Suprapubic skin (tissue), 4 donors: ENCODE data around the gene NR1H3. TPM values are rescaled to one million over a fixed set of nuclear protein-coding genes. Genes with fewer than 3 reads are reported as not detected.
"Not testable (repeated sequence)": the region's sequence is repeated elsewhere in the genome, so short reads cannot be mapped to it uniquely, and the experiment has no call there.

Experiments used
- DNase-seq, 2 donors: peaks; one replicate each; pipeline ENCODE4 v3.0.0-alpha.2; 2019; ENCODE audit warnings: low spot score in 2 of 2
- H3K27ac ChIP-seq: fragments of 200-600 bp; sonication (generic); one replicate; pipeline ENCODE4 v1.5.1; 2019
- H3K27me3 ChIP-seq: fragments of 200-600 bp; sonication (generic); one replicate; pipeline ENCODE4 v1.5.1; 2019
- H3K36me3 ChIP-seq: fragments of 200-600 bp; sonication (generic); one replicate; pipeline ENCODE4 v1.5.1; 2019
- H3K4me1 ChIP-seq: fragments of 200-600 bp; sonication (generic); one replicate; pipeline ENCODE4 v1.5.1; 2019
- H3K4me3 ChIP-seq: fragments of 200-600 bp; sonication (generic); one replicate; pipeline ENCODE4 v1.5.1; 2019; ENCODE audit warnings: mild to moderate bottlenecking
- H3K9me3 ChIP-seq: fragments of 200-600 bp; sonication (generic); one replicate; pipeline ENCODE4 v1.5.1; 2019
- CTCF ChIP-seq, 2 donors: fragments of 200-600 bp in 1 of 2; fragments of 450-650 bp in 1 of 2; sonication (generic) in 1 of 2; IDR thresholded peaks; one replicate each; pipeline ENCODE4 v1.5.1; 2016 to 2019; ENCODE audit warnings: antibody characterized with exemption in 2 of 2, mild to moderate bottlenecking in 1 of 2, moderate library complexity in 1 of 2
- EP300 ChIP-seq: sonication (generic); formaldehyde crosslinking; IDR thresholded peaks from one replicate; pipeline ENCODE4 v1.6.1; 2017; ENCODE audit warnings: antibody characterized with exemption
- POLR2A ChIP-seq, 2 donors: fragments of 450-650 bp; IDR thresholded peaks; one replicate each; pipeline ENCODE4 v1.6.1; 2017; ENCODE audit warnings: antibody characterized with exemption in 2 of 2, mild to moderate bottlenecking in 2 of 2, moderate library complexity in 2 of 2
- POLR2AphosphoS5 ChIP-seq, 3 donors: sonication (generic); formaldehyde crosslinking; IDR thresholded peaks; one replicate each; pipeline ENCODE4 v1.6.1; 2017; ENCODE audit warnings: antibody characterized with exemption in 3 of 3
- WGBS: methylation state at CpG from one replicate; pipeline ENCODE4 v1.1.5; 2018; 5-methylcytosine and 5-hydroxymethylcytosine counted together
- total RNA-seq, 4 donors: library from RNA; depleted of rRNA; stranded (reverse); fragments of >200 nt; gene quantifications; one replicate each; pipeline ENCODE4 v1.1.0, GENCODE V29; 2016

NR1H3 gene
- 10 to 100 TPM; 17.5 to 27.0 (median 25.0) TPM for total RNA-seq

- peak within 1 kb of the TSS; percentile 41 for H3K4me3 ChIP-seq
- no peaks in the 10 kb centered on the region for H3K27me3 ChIP-seq
- no peak for TF ChIP-seq EP300
- TF ChIP-seq CTCF (IDR thresholded peaks at IDR 0.05), result peak; percentile 39 to 54
- TF ChIP-seq POLR2A (IDR thresholded peaks at IDR 0.05), result no peak
- TF ChIP-seq POLR2AphosphoS5 (IDR thresholded peaks at IDR 0.05), result no peak
- DNase-seq, result peak; percentile 91 to 92
- no peaks in the 10 kb centered on the region for H3K9me3 ChIP-seq
- H3K27ac ChIP-seq, result peak within 1 kb of the TSS; percentile 76
- peaks cover 58% of the 10 kb centered on the region for H3K4me1 ChIP-seq
- WGBS, result 7% methylated on average over 14 of the region's 15 CpGs
- H3K36me3 ChIP-seq, result peaks cover 5% of the 10 kb centered on the region
Measured at GRCh38 chr11:47257517-47258316, at the start of gene NR1H3. Gene NR1H3, plus strand, starts transcription at chr11:47257996. Its CDS starts 1,221 bp downstream, at chr11:47259217.

DNA sequence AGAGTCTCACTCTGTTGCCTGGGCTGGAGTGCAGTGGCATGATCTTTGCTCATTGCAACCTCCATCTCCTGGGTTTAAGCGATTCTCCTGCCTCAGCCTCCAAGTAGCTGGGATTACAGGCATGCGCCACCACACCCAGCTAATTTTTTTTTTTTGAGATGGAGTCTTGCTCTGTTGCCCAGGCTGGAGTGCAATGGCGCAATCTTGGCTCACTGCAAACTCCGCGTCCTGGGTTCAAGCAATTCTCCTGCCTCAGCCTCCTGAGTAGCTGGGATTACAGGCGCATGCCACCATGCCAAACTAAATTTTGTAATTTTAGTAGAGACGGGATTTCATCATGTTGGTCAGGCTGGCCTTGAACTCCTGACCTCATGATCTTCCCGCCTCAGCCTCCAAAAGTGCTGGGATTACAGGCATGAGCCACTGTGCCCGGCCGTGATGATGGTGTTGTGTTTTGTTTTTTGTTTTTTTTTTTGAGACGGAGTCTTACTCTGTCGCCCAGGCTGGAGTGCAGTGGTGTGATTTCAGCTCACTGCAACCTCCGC is 49.7 kb upstream of the NR1H3 start:
- DNase-seq, H3K36me3 ChIP-seq, H3K4me3 ChIP-seq, H3K9me3 ChIP-seq, H3K27ac ChIP-seq, H3K27me3 ChIP-seq: not testable (repeated sequence)
- 95% methylated on average over 13 of the region's 13 CpGs for WGBS
- H3K4me1 ChIP-seq, result peaks cover 13% of the 10 kb centered on the region

DNA sequence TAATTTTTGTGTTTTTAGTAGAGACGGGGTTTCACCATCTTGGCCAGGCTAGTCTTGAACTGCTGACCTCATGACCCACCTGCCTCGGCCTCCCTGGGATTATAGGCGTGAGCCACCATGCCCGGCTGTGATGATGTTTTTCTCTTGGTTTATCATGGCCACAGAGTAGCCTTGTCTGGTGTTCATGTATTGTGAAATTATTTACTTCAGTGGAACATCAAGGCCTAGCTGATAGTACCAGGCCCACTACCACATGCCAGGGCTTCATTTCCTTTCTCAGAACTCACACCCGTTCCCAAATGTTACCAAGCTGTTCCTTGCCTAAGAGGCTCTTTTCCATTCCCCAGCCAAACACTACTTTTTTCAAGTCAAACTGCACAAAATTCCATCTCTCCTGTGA is 49.2 kb upstream of the NR1H3 start:
- no peak for DNase-seq
- Histone ChIP-seq H3K9me3 (no peaks in the 10 kb centered on the region), H3K4me1 (peaks cover 13% of the 10 kb centered on the region), H3K4me3 (no peak overlapping the region), H3K27me3 (no peaks in the 10 kb centered on the region), H3K36me3 (no peaks in the 10 kb centered on the region), H3K27ac (no peak overlapping the region)
- 91% methylated on average over 5 of the region's 5 CpGs for WGBS
- TF ChIP-seq EP300, result no peak
- no peak for TF ChIP-seq CTCF (IDR thresholded peaks at IDR 0.05)
- TF ChIP-seq POLR2A (IDR thresholded peaks at IDR 0.05), result no peak

- H3K36me3 ChIP-seq, result peaks cover 2% of the 10 kb centered on the region
- peaks cover 28% of the 10 kb centered on the region for H3K4me1 ChIP-seq
- no peaks in the 10 kb centered on the region for H3K9me3 ChIP-seq
- H3K4me3 ChIP-seq, result no peak overlapping the region
- no peak overlapping the region for H3K27ac ChIP-seq
- TF ChIP-seq POLR2AphosphoS5 (IDR thresholded peaks at IDR 0.05), result no peak
- no peak for TF ChIP-seq EP300
- no peak for TF ChIP-seq POLR2A (IDR thresholded peaks at IDR 0.05)
- TF ChIP-seq CTCF (IDR thresholded peaks at IDR 0.05), result no peak
- no peak for DNase-seq
- H3K27me3 ChIP-seq, result no peaks in the 10 kb centered on the region
- WGBS, result 74% methylated on average over 12 of the region's 12 CpGs
Measured at GRCh38 chr11:47212938-47213337, 44.9 kb upstream of the NR1H3 start.

GRCh38 chr11:47213950-47214565 is 43.7 kb upstream of the NR1H3 start:
- H3K27me3 ChIP-seq, result no peaks in the 10 kb centered on the region
- peaks cover 8% of the 10 kb centered on the region for H3K36me3 ChIP-seq
- peak overlapping the region; percentile 94 for H3K27ac ChIP-seq
- TF ChIP-seq POLR2AphosphoS5 (IDR thresholded peaks at IDR 0.05) (peak in 1 of 3 donors; percentile 45), EP300 (no peak)
- peaks cover 29% of the 10 kb centered on the region for H3K4me1 ChIP-seq
- peak; percentile 96 to 97 for DNase-seq
- no peaks in the 10 kb centered on the region for H3K9me3 ChIP-seq
- peak overlapping the region; percentile 69 for H3K4me3 ChIP-seq
- 5% methylated on average over 20 of the region's 20 CpGs for WGBS

DNA sequence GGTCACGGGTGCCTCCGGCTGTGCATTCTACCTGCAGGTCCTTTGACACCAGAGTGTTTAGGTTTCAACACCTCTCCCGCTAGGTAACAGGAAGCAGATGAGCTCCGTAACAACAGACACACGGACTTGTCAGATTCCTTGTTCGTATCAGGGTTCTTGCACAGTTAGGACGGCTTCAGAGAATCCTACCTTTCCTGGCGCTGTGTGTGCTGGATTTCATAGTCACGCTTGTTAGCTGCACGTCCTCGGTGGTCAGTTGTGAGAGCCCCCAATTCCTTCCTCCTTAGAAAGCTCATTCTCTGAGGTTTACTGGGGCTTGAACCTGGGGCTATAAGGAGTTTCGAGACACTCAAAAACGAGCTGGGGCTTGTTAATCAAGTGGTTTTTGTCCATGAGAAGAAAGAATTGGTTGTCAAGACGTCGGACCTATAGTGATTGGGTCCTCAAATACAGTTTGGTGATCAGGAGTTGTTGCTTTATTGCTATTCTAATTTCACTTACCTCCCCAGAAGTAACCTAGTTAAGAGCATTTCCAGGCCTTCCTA is 42.4 kb upstream of the NR1H3 start:
- TF ChIP-seq CTCF (IDR thresholded peaks at IDR 0.05) (no peak), POLR2A (IDR thresholded peaks at IDR 0.05) (no peak), POLR2AphosphoS5 (IDR thresholded peaks at IDR 0.05) (no peak), EP300 (no peak)
- Histone ChIP-seq H3K27me3 (no peaks in the 10 kb centered on the region), H3K36me3 (peaks cover 22% of the 10 kb centered on the region), H3K4me1 (peaks cover 33% of the 10 kb centered on the region), H3K4me3 (peak overlapping the region; percentile 69), H3K9me3 (no peaks in the 10 kb centered on the region), H3K27ac (peak overlapping the region; percentile 94)
- 6% methylated on average over 9 of the region's 15 CpGs for WGBS
- no peak for DNase-seq
